ENCODE data around the gene PLEKHG5.

GRCh38 chr1:6471970-6472368 is 19.5 kb downstream of the PLEKHG5 start:
- no peak for TF ChIP-seq CTCF (IDR thresholded peaks at IDR 0.05)
- TF ChIP-seq POLR2A (IDR thresholded peaks at IDR 0.05): no peak
